H54 (cell line): ENCODE data around the gene BLACAT1.
A peak's percentile ranks its signal among the peaks of the same experiment; 100 is the strongest.

ENCODE experiments used
- DNase-seq: peaks from one replicate; pipeline ENCODE4 v3.0.0; 2011; ENCODE audit warnings: low spot score, mixed read lengths; ENCODE audit not compliant: insufficient read length
- FAIRE-seq: peaks from 3 replicates; lab custom pipeline; 2011; peaks lifted over from hg19 to GRCh38; lab: Jason Lieb, UNC
- POLR2A ChIP-seq: IDR thresholded peaks from 2 replicates; pipeline ENCODE4 v1.6.1; 2011; ENCODE audit warnings: low read depth, mild to moderate bottlenecking, low read length

The BLACAT1 gene

DNA sequence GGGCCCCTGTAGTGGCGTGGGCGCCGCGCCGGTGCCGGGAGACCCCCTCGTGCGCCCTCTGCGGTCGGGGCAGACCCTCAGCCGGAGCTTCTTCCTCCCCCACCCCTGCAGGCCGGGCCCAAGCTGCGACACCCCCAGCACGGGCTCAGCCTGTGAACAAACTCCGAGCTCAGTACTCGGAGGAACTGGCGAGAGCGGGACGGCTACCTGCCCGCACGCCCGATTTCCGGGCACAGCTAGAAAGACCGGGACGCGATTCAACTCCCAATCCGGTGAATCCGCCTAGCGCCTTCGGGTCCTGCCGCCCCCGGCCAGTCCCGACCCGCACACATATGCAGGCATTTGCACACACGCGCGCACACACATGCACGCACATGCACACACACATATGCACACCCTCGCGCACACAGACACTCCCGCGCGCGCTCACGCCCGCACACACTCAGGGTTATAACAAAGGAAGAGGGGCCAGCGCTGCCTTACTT is 580 bp upstream of the BLACAT1 start:
- DNase-seq: no peak
- no peak for TF ChIP-seq POLR2A

DNA sequence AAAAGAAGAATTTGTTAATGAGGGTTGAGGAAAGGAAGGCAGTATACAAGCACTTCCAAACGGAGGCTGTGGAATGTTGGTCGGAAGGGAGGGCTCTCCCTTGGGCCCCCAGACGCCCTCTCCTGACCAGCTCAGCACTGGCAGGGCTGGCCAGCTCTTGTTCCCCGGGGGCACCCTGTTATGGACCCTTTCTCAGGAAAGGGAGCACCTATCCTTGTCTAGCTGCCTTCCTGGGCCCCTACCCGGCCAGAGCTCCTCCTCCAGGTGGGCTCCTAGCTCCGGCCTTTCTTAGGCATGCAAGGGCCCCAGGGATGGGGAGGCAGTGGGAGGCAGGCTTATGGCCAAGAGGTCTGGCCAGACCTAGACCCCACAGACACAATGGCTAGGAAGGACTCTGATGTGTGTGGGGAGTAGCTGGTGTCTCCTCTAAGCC is 926 bp downstream of the BLACAT1 start:
- no peak for TF ChIP-seq POLR2A
- DNase-seq (no peak), FAIRE-seq (no peak)

More for the DNA sequence above, 580 bp upstream of the BLACAT1 start:
- FAIRE-seq: no peak

DNA sequence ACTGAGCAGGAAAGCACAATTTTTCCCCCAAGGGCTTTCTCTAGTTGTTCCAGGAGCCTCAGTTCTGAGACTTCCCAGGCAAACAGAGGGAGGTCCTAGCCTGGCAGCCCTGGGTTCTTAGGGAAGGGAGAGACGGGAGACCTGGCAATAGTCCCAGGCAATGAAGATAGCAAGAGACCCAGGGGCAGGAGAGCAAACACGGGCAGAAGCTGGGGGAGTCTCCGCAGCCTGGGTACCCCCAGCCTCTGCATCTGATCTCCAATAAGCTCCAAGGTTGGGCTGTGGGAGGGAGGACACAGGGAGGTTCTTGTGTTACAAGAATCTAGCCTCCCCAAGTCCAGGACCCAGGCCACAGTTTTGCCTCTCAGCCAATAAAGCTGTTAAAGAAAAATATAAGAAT is 2.4 kb downstream of the BLACAT1 start:
- no peak for TF ChIP-seq POLR2A
- no peak for FAIRE-seq

DNA sequence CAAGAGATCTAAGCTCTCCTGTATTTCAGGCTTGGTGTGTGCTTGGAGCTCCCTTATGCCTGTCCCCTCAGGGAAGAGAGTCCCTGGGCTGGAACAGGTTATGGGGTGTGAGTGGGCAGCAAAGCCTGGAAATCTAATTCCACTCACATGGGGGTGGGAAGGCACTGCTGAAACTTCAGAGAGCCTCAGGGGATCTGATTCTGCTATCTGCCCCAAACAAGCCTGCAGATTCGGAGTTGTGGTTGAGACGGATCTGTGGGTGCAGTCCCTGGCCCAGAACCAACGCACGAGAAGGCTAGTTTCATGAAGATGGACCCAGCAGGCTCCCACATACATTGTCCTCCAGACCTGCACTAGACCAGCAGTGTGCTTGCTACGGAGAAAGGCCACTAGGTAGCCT is 2.9 kb downstream of the BLACAT1 start:
- FAIRE-seq (no peak), DNase-seq (no peak)
- no peak for TF ChIP-seq POLR2A

More for the DNA sequence above, 2.4 kb downstream of the BLACAT1 start:
- no peak for DNase-seq

DNA sequence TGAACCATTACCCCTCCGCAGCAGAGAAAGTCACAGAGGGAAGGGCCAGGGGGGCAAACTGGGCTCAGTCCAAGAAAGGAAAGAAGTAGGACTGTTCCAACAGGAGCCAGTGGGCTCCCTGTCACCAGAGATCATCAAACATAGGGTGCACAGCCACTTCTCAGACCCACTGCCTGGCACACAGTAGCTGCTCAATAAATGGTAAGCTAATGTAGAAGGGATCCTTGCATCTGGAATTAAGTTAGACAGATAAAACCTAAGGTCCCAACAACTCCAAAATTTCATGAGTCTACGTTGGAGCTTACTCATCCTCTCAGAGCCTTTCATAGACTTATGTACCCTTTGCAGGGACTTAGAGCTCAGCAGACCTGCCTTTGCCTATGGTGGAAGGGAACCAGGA is 3.5 kb downstream of the BLACAT1 start:
- no peak for TF ChIP-seq POLR2A
- no peak for DNase-seq
- FAIRE-seq: no peak

DNA sequence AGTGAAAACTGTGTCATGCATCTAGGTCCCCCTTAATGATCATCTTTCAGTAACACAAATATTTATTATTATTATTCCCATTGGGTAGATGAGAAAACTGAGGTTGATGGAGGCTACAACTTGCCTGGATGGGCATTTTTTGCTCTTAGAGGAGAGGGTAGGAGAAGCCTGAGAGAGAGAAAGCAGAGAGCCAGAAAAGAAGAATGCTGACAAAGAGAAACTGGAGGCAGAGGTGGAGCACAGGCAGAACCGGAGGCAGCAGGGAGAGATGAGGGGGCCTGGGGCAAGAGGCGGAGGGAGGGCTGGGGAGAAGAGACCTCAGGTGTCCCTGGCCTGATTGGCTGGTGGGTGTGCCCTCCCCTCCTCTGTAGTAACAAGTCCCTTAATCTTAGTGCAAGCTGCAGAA is 4.1 kb downstream of the BLACAT1 start:
- TF ChIP-seq POLR2A: no peak
- DNase-seq (no peak), FAIRE-seq (no peak)

DNA sequence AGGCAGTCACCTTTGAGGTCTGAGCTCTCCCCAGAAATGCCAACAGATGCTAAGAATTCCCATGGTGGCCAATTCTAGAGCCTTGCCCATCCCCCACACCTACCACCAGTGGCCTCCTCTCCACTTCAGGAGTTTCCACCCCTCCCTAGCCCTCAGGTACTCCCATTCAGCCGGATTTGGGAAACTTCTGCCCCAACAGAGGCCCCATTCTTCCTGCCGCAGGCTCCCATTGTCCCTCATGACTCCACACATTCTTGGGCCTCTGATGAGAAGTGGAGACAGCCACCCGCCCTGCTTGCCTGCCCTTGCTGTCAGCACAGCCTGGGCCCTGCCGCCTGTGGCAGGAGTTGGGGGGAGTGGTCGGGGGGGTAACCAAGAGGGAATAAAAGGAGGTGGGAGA is 4.6 kb downstream of the BLACAT1 start:
- DNase-seq: no peak
- TF ChIP-seq POLR2A: no peak
- FAIRE-seq: no peak

DNA sequence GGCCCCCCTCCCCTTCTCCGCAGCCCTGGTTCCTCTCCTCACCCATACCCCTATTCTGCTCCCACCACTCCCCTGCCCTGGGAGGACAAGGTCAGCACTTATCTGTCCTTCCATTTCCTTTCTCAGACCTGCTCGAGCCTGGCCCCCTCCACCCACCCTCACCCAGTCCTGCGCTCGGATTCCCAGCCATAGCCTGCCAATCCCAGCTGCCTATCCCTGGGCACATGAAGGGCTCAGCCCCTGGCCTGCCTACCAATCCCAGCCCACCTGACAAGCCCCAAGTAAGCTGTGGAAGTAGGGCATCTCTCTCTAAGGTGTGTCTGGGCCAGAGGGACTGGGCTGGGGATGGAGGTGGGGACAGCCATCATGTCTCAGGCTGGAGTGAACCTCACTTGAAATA is 5.4 kb downstream of the BLACAT1 start:
- DNase-seq (no peak), FAIRE-seq (no peak)
- no peak for TF ChIP-seq POLR2A

DNA sequence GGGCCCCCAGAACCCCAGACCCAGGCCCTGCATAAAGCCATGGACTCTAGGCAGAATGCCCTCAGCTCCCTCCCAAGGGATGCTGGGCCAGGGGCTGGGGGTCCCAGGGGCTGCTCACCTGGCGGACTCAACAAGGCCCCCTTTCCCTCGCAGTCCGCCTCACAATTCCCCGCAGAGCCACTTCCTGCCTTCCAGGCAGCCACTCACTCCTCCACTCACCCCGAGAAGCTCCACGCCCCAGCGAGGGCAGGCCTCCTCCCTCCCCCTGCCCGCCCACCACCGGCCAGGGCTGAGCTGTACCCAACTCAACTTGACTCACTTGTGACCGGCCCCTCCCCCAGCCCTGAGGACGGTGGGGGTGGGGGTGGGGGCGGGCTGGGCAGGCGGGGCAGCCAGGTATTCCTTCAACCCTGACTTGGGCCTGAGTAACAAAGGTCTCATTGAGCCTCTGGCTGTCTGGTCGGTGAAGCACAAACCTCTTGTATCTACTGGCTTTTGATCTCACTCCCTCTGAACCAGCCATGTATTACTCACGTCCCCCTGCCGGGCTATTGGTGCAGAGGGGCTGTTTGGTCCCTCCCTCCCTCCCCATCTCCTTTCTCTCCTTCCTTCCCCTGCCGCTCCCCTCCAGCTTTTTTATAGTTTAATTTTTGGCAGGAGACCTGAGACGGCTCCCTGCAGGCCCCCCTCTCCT is 5.9 kb downstream of the BLACAT1 start:
- peak; percentile 53 for TF ChIP-seq POLR2A
- FAIRE-seq: no peak
- peak; percentile 96 for DNase-seq

DNA sequence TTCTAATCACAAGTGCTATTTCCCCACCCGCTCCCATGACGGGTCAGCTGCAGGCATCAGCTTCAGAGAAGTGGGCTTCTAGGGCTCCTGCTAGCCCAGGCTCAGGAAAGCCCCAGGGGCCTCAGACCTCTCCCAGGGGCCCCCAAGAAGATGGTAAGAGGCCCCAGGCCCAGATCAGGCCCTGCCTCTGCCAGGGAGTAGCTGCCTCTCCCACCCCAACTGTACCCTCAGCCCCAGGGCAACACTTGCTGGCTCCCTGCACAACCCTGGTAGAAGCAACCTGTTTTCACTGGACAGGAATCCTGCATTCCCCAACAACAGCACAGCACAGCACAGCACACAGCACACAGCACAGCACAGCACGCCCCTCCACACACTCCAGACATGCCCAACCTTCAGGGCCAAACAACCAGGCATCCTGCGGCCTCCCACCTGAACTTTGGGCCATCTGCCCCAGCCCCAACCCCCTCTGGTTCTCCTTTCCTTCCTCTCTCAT is 6.5 kb downstream of the BLACAT1 start:
- no peak for DNase-seq
- no peak for TF ChIP-seq POLR2A
- no peak for FAIRE-seq

DNA sequence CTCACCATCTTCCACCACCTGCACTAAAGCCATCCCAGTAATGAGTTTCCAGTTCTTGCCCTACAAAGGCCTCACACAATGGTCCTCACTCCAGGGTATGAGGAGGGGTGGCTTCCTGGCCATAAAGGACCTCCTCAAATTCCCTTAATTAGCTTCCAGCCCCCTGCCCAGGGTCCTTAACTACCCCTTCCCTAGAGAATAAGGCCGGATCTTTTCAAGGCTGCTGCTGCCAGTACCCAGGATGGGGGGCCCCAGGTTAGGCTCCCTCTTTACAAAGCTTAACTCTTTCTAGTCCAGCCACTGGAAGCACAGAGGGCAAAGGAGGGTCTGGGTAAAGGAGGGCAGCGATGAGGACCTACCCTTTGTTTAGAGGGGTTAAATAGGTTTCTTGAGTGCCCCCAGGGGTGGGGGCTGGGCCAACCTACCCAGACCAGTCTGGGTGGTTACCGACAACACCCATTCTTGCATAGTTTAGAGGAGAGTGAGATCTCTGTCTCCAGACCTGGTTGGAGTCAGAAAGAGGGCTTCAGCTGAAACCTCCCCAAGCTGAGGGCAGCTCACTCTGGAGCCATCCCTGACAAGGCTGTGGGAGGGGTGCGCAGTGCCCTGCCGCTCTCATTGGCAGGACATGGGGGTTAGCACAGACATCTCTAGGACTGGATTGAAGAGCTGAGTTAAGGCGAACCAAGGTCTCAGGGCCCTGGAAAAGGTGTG is 7.1 kb downstream of the BLACAT1 start:
- DNase-seq (no peak), FAIRE-seq (no peak)
- TF ChIP-seq POLR2A: no peak

DNA sequence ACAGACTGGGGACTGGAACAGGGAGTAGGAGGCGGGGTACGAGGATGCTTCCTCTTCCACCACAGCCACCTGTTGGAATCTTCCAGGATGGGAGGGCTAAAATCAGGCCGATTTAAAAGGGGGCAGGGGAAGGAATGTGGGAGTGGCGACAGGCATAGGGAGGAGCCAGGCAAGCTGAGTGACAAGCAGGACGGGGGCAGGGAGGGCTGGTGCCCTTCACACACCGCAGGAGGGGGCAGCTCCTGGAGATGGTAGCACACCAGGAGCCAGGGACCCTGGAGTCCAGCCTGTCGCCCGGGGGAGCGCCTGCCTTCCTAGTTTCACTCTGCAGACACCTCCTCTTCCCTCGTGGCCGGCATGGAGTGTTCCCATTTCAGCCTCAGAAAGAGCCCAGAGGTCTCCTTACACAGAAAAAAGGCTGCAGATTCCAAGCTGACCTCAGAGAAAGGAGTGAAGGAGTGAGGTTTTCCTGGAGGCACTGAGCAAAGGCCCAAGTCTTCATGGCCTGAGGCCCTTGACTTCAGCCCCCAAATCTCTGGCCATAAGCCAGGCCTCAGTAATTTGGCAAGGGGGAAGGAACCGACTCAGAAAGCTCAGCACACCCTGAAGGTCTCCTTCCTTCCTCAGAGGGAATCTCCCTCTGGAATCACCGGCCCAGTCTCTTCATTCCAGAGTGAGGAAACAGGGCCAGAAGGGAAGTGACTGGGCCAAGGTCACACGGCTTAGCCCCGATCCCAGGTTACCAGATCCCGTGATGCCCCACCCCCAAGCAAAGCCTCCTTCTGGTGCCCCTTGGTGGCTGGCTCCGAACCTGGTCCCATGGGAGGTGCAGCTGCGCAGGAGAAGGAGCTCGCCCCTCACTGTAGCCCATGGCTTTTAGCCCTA is 8.1 kb downstream of the BLACAT1 start:
- no peak for TF ChIP-seq POLR2A
- no peak for DNase-seq
- FAIRE-seq: no peak

DNA sequence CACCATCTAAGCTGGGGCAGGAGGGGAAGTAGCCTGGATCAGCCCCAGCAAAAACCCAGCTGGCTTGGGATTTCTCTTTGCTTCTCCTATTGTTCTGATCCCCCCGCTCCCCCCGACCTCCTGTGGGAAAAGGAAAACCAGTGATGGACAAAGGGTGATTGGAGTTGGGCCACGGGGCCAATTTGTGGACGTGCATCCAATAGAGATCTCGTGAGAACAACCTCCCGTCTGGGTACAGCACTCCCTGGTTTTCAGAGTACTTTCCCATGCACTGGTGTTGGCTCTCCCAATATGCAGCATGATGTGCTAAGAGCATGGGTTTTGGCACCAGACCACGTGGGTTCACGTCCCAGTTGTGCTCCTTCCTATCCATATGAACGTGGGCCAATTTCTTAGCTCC is 9.0 kb downstream of the BLACAT1 start:
- no peak for FAIRE-seq
- TF ChIP-seq POLR2A: no peak
- DNase-seq: no peak

DNA sequence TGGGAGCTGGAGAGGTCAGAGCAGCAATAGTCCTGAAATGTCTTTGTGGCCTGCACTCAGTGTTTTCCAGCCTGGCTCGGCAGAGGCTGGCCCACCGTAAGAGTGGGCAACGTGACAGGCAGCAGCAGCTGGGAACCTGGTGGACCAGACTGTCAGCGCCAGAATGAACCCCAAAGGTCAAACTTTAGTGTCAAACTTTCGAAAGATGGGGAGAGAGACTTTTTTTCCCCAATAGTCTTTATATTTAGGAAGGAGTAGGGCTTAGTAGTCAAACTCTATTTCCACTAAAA is 10.3 kb downstream of the BLACAT1 start:
- no peak for FAIRE-seq
- no peak for DNase-seq
- no peak for TF ChIP-seq POLR2A
